ENCODE data around the gene GLYR1. TPM values are rescaled to one million over a fixed set of nuclear protein-coding genes. Genes with fewer than 3 reads are reported as not detected.

The GLYR1 gene
- total RNA-seq, 1 donor from 2014 or later: 115 TPM

DNA sequence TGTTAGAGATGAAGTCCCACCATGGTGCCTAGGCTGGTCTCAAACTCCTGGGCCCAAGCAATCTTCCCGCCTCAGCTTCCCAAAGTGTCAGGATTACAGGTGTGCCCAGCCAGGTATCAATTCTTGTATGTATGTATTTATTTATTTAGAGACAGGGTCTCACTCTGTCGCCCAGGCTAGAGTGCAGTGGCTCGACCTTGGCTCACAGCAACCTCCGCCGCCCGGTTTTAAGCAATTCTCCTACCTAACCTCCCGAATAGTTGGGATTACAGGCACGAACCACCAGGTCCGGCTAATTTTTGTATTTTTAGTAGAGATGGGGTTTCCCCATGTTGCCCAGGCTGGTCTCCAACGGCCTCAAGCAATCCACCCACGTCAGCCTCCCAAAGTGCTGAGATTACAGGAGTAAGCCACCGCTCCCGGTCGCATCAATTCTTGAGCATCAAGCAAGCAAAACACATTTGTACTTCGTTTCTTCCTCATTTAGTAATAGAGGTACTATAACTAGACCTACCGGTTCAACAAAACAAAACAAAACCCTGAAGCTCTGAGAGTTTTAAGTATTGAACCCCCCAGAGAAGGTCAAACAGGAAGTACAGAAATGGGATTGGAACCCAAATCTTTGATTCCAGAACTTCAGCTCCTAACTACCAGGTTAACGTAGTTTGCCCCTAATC is 79.1 kb downstream of the GLYR1 start:
- intact Hi-C loops (cut with micrococcal nuclease): loop anchor here (1.0 to 10.0 kb wide), 13 partner anchors 34 to 352 kb away; partner anchors contain the start of genes ALG1, ANKS3, CORO7 and DNAAF8

DNA sequence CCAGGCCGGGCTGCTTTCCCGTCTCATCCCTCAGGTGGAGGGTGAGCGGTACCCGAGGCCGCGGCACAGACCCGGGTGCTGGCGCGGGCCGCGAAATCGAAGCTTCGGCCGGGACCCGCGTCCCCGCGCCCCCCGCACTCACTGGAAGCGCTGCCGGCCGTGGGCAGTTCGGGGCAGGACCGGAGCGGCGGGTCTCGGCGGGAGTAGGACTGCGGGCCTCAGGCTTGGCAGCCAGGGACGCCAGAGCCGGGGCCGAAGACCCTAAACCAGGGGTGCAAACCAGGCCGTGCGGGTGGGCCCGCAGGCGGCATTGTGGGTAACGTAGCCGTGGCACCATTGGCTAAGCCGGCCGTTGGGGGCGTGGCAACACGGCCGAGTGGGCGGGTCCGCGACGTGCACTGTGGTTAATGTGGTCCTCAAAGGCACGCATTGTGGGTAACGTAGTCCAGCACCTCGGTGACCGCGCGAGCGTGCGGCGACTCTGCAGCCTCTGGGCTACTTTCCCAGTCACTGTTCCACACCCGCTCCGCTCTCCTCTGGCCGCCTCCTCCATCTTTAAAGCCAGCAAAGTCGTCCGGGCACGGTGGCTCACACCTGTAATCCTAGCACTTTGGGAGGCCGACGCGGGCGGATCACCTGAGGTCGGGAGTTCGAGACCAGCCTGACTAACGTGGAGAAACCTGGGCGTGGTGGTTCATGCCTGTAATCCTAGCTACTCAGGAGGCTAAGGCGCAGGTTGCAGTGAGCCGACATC is 80.0 kb downstream of the GLYR1 start, which contains the start of gene ZNF500:
Gene ZNF500 (minus strand): TSS at position 288 of the 754 bp plus-strand sequence. CDS start 1,184 bp downstream, outside the sequence.
- intact Hi-C loops (cut with micrococcal nuclease): loop anchor here (1.0 to 10.0 kb wide), 10 partner anchors 33 to 351 kb away; partner anchors contain the start of genes ANKS3, CORO7, DNAAF8 and EEF2KMT

DNA sequence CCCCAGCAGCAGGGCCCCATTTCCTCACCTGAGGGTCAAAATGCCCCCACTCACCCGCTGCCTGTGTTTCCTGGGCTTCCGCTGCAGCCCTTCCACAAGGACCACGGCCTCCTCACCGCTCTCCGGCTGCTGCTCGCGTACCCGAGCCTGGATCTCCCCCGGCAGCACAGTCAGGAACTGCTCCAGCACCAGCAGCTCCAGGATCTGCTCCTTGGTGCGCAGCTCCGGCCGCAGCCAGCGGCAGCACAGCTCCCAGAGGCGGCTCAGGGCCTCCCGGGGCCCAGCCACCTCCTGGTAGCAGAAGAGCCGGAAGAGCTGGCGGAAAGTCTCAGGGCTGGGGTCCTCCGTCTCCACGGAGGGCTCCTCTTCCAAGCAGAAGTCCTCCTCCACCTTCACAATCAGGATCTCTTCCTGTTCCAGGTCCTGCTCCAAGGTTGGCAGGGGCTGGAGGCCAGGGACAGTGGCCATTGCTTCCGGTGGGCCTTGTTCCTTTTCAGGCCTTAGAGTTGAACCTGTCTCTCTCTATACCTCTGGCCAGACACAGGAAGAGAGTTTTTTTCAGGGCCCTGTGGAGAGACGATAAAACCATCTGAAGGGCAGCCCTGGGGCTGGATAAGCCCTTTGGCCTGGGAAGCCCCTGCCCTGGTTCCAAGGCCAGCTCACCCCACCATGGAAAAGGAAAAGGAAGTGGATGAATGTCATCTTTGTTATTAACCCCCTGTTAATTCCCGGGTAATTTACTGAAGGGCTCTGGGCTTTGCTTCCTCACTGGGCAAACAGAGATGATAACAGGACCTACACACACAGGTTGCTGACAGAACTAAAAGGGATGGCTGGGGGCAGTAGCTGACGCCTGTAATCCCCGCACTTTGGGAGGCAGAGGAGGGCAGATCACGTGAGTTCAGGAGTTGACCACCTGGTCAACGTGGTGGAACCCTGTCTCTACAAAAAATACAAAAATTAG is 81.3 kb downstream of the GLYR1 start:
- intact Hi-C loops (cut with micrococcal nuclease): loop anchor here (1.0 to 10.0 kb wide), 5 partner anchors 88 to 329 kb away; partner anchors contain the start of genes EEF2KMT, HMOX2 and NAGPA

DNA sequence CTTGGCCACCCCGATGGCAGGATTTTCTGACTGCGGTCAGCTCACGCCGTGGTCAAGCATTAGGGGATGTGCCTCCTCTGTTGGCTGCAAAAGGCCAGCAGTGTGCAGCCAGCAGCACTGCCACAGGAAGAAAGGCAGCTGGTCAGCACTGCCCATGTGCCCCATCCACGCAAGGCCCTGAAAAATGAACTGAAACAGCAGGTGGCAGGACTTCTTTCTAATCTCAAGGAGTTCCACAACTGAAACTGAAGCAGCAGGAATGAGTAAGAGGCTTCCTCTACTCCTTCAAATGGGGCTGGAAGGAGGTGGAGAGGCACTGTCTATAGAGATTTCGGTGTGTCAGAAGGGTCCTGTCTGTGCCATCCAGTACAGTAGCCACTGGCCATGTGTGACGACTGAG is 83.3 kb downstream of the GLYR1 start:
- intact Hi-C loops (cut with micrococcal nuclease): loop anchor here (10.0 kb wide), 1 partner anchor 331 kb away; the partner anchor contains the start of gene EEF2KMT

DNA sequence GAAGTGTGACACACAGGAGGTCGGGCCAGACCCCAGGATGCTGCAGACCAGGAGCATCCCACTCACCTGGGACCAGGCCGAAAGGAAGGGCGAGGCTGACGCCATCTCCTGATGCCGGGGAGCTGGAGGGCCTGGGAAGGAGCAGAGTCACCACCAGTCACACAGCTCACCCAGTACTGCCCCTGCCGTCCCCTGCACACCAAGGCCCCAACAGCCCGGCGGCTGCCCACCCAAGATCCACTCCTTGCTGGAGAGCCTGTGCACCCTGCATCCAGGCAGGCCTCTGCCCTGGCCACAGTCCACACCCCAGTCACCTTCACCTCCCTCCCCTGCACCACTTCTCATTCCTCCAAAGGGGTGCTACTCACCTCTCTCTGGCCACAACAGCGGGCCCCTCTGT is 84.9 kb downstream of the GLYR1 start:
- intact Hi-C loops (cut with micrococcal nuclease): loop anchor here (10.0 kb wide), 1 partner anchor 333 kb away; the partner anchor contains the start of gene EEF2KMT

DNA sequence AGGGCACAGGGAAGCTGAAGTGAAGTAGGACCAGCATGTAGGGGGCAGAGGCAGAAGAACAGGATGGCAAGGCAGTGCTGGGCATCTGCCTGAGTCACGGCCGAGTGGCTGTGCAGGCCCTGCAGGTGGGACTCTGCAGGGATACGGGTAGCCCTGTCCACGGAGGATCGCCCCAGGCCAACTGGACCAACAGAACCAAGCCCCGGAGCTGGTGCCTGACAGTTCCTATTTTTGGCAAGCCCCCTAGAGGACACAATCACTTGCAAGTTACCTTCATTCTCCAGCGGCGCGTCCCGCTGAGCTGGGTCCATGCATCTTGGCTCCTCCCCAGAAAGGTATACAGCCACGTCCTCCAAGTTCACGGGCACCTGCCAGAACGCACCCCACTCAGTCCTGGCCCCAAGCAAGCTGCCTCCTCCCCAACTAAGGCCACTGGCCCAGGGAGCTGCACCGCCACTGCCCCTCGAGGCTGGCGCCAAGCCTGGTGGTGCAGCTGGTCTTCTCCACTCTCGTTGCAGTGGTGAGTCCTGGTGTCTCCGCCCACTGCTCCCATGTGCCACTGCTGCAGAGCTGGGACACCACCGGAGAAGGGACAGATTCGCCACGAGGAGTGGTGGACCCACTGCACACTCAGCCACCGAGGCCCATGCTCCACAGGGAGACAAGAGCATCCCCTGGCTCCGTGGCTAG is 86.7 kb downstream of the GLYR1 start:
- intact Hi-C loops (cut with micrococcal nuclease): loop anchor here (10.0 kb wide), 1 partner anchor 334 kb away; the partner anchor contains the start of gene EEF2KMT

DNA sequence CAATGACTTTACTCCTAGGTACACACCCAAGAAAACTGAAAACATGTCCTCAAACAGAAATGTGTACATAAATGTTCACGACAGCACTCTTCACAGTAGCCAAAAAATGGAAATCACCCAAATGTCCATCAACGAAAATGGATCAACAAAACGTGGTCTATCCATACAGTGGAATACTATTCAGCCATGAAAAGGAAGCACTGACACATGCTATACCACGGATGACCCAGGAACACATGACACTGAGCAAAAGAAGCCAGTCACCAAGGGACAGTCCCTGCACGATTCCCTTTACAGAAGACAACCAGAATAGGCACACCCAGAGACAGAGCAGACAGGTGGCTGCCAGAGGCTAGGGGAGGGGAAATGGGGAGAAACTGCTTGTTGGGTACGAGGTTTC is 91.4 kb downstream of the GLYR1 start:
- intact Hi-C loops (cut with micrococcal nuclease): no loop called here

DNA sequence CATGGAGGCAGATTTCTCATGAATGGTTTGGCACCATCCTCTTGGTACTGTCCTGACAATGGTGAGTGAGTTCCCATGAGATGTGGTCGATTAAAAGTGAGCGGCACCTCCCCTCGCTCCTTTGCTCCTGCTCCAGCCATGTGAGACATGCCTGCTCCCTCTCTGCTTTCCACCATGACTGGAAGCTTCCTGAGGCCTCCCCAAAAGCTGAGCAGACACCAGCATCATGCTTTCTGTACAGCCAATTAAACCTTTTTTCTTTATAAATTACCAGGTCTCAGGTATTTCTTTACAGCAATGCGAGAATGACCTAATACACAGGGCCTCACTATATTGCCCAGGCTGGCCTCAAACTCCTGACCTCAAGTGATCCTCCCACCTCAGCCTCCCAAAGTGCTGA is 92.2 kb downstream of the GLYR1 start:
- intact Hi-C loops (cut with micrococcal nuclease): no loop called here

DNA sequence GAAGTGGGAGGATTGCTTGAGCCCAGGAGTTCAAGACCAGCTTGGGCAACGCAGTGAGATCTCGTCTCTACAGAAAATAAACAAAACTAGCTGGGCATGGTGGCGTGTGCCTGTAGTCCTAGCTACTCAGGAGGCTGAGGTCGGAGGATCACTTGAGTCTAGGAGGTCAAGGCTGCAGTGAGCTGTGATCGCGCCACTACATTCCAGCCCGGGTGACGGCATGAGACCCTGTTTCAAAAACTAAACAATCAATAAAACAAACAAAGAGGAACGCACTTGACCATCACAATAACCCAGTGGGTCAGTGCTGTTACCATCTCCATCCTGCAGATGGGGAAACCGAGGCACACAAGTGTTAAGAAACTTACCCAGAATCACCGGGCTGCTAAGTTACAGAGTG is 93.9 kb downstream of the GLYR1 start:
- intact Hi-C loops (cut with micrococcal nuclease): no loop called here

Other genes with a start within 250 kb of the GLYR1 start
- gene UBALD1, start 232.4 kb downstream of the GLYR1 start, total RNA-seq: 22.0 TPM in 2 replicates
- gene MGRN1, start 222.5 kb downstream of the GLYR1 start, total RNA-seq: 108 and 113 TPM in 2 replicates
- 43.2 and 45.3 TPM in 2 replicates for gene NUDT16L1, start 153.7 kb downstream of the GLYR1 start, total RNA-seq
- 17.2 and 17.9 TPM in 2 replicates for gene ANKS3, start 113.0 kb downstream of the GLYR1 start, total RNA-seq
- gene DNAAF8, start 112.8 kb downstream of the GLYR1 start, total RNA-seq: 0.56 TPM in 1 of 2 replicates, not detected in the other
- 16.5 and 22.4 TPM in 2 replicates for gene ZNF500, start 80.1 kb downstream of the GLYR1 start, total RNA-seq
- gene SEPTIN12, start 58.9 kb downstream of the GLYR1 start, total RNA-seq: not detected in 2 replicates
- not detected in 2 replicates for gene SMIM22, start 51.9 kb downstream of the GLYR1 start, total RNA-seq
- 5.5 and 6.2 TPM in 2 replicates for gene ROGDI, start 44.7 kb downstream of the GLYR1 start, total RNA-seq
- gene UBN1, start 193 bp upstream of the GLYR1 start, total RNA-seq: 42.1 and 45.4 TPM in 2 replicates
- not detected in 2 replicates for gene PPL, start 89.9 kb upstream of the GLYR1 start, total RNA-seq
- gene SEC14L5, start 111.0 kb upstream of the GLYR1 start, total RNA-seq: not detected in 2 replicates
- 14.5 and 14.9 TPM in 2 replicates for gene NAGPA, start 186.6 kb upstream of the GLYR1 start, total RNA-seq
- not detected in 2 replicates for gene C16orf89, start 218.7 kb upstream of the GLYR1 start, total RNA-seq
- 34.1 and 34.5 TPM in 2 replicates for gene ALG1, start 224.6 kb upstream of the GLYR1 start, total RNA-seq